ENCODE data around the gene STAU1.

The STAU1 gene

DNA sequence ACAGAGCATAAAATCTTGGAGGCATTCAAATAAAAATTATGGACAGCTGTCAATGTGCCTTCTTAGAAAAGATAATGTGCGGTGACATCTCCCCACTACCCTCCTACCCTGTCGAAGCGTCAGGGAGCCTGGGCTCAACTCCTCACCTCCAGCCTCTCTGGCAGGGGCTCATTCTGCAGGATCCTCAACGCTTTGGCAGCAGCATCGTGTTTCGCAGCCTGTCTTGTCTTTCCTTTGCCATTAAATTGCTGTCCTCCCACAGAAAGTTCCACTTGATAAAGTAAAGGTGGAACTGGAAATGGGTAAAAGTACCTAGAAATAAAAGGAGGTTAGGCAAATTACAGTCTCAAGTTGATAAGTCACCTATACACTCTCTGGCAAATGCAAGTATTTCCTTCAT, 36.7 kb downstream of the STAU1 start:
- TF ChIP-seq, protein P1, sequence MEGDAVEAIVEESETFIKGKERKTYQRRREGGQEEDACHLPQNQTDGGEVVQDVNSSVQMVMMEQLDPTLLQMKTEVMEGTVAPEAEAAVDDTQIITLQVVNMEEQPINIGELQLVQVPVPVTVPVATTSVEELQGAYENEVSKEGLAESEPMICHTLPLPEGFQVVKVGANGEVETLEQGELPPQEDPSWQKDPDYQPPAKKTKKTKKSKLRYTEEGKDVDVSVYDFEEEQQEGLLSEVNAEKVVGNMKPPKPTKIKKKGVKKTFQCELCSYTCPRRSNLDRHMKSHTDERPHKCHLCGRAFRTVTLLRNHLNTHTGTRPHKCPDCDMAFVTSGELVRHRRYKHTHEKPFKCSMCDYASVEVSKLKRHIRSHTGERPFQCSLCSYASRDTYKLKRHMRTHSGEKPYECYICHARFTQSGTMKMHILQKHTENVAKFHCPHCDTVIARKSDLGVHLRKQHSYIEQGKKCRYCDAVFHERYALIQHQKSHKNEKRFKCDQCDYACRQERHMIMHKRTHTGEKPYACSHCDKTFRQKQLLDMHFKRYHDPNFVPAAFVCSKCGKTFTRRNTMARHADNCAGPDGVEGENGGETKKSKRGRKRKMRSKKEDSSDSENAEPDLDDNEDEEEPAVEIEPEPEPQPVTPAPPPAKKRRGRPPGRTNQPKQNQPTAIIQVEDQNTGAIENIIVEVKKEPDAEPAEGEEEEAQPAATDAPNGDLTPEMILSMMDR (IDR thresholded peaks at IDR 0.05; ENCODE audit: low read depth, low read length): no peak
- no peak overlapping the region for H3K4me3 ChIP-seq (ENCODE audit: low read depth, low read length)
- DNase-seq (ENCODE audit: low read depth, low spot score): no peak
- in situ Hi-C loops (cut with HindIII; ENCODE audit: low sequenced_read_pairs): no loop called here

DNA sequence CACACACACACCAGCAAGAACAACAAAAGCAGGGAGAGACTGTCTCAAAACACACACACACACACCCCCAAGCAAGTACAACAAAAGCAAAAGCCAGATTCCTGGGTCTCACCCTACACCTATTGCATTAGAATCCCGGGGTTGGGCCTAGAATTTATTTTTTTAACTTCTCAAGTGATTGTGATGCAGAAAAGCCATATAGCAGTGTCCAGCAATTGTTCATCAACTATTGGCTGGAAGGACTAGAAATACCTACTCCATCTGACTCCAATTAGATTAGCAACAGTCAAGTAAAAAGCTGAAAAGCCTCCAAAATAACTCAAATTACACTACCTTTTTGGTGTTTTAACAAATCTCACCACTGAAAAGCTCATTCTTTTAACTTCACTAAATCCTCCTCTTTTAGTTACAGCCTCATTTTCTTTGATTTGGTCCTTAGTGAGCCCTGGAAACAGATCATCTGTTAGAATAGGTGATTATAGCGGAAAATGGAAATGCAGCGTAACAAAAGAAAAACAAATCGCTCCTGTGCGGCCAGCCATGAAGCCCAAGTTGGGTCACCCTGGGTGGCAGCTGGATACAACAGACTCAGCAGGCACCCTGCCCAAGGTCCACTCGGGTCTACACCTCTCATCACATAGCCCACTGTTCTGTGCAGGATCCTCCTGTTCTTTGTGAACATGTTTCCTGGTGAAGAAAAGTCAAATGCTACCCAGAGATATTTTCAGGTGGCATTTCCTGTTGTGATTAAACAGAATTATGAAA, 38.7 kb downstream of the STAU1 start:
- TF ChIP-seq, protein P1 (IDR thresholded peaks at IDR 0.05; ENCODE audit: low read depth, low read length): no peak
- no peak overlapping the region for H3K4me3 ChIP-seq (ENCODE audit: low read depth, low read length)
- DNase-seq (ENCODE audit: low read depth, low spot score): no peak
- in situ Hi-C loops (cut with HindIII; ENCODE audit: low sequenced_read_pairs): no loop called here

DNA sequence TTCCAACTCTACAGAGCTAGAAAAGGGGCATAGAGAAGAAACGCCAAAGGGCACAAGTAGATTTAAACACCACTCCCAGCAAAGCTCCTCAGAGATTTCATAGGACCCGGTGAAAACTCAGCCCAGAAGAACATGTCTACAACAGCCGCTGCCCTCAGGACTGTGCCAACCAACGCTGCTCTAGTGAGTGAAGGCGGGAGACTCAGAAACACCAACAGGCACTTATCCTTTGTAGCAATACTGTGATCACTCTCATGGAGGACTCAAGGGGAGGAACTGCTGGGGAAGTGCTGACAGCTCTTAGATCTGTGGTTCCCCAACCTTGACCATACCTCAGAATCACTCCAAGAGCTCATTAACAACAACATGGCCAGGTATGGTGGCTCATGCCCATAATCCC, 39.5 kb downstream of the STAU1 start:
- TF ChIP-seq, protein P1 (IDR thresholded peaks at IDR 0.05; ENCODE audit: low read depth, low read length): no peak
- DNase-seq (ENCODE audit: low read depth, low spot score): no peak
- in situ Hi-C loops (cut with HindIII; ENCODE audit: low sequenced_read_pairs): no loop called here
- no peak overlapping the region for H3K4me3 ChIP-seq (ENCODE audit: low read depth, low read length)

DNA sequence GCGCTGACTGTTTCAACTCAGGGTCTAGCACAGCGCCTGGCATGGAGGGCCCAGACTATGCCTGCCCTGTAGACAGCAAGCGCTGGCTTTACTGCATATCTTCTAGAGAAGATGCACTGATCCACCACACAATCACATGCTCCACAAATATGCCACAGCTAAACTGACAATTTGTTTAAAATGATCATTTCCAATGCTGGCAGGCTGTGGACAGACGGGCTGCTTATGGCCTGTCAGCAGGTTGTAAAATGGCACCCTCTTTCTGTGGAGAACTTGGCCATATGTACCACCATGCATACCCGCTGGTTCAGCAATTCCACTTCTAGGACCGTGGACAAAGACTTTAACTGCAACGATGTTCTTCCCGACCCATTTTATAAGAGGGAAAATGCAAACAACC, 40.8 kb downstream of the STAU1 start:
- no peak for DNase-seq (ENCODE audit: low read depth, low spot score)
- TF ChIP-seq, protein P1 (IDR thresholded peaks at IDR 0.05; ENCODE audit: low read depth, low read length): no peak
- in situ Hi-C loops (cut with HindIII; ENCODE audit: low sequenced_read_pairs): no loop called here
- no peak overlapping the region for H3K4me3 ChIP-seq (ENCODE audit: low read depth, low read length)

DNA sequence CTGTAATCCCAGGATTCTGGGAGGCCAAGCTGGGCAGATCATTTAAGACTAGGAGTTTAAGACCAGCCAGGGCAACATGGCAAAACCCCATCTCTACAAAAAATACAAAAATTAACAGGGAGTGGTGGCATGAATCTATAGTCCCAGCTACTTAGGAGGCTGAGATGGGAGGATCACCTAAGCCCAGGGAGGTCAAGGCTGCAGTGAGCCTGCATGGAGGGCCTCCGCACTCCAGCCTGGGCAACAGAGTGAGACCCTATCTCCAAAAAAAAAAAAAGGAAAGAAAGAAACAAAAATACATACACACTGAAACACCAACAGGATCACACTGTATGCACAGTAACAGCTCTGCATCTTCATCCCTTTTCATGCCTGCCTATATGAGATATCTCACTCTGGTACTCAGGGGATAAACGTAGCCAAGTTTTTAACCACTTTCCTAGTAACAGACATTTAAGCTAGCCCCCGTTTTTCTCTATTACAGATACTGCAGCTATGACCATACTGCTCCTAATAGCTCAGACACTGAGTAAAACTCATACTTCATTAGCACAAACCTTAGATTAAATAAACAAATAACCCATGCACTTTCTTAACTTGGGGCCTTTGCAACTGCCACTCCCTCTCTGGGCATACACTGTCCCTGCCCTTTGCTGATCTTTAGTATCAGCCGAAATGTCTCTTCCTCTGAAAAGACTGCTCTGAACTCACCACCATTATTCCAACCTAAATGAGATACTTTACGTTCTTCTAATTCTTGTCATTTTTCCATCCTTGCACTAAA, 41.5 kb downstream of the STAU1 start:
- no peak for DNase-seq (ENCODE audit: low read depth, low spot score)
- in situ Hi-C loops (cut with HindIII; ENCODE audit: low sequenced_read_pairs): no loop called here
- TF ChIP-seq, protein P1 (IDR thresholded peaks at IDR 0.05; ENCODE audit: low read depth, low read length): no peak
- H3K4me3 ChIP-seq (ENCODE audit: low read depth, low read length): no peak overlapping the region

DNA sequence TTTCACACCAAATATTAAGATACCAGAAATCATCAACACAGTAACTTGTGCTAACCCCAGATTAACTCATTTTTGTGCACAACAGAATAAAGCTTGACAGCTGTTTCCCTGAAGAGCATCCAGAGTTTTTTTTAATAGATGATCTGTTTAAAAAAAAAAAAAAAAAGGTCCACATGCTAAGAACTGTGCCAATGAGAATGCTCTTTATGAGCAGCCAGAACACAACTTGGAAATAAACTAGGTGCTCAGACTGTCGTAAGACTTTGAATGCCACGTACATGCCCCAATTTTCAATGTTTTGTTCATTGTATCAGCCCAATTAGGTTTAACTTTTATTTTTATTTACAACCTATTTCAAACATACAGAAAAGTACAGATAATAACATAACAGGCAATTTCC, 47.3 kb downstream of the STAU1 start:
- in situ Hi-C loops (cut with HindIII; ENCODE audit: low sequenced_read_pairs): no loop called here
- TF ChIP-seq, protein P1 (IDR thresholded peaks at IDR 0.05; ENCODE audit: low read depth, low read length): no peak
- H3K4me3 ChIP-seq (ENCODE audit: low read depth, low read length): no peak overlapping the region
- DNase-seq (ENCODE audit: low read depth, low spot score): no peak
